Neural cell (in vitro differentiated cells): ENCODE measurements around the gene ZBTB37.

ENCODE experiments used
- CTCF ChIP-seq: fragments of 450-650 bp; IDR thresholded peaks from 2 replicates; pipeline ENCODE4 v1.5.1; 2014; ENCODE audit warnings: antibody characterized with exemption, mild to moderate bottlenecking, moderate library complexity; ENCODE audit not compliant: poor library complexity, severe bottlenecking
- EP300 ChIP-seq: fragments of 450-650 bp; conservative IDR thresholded peaks from 2 replicates; pipeline ENCODE4 v1.6.1; 2014; ENCODE audit warnings: antibody characterized with exemption, mild to moderate bottlenecking, moderate library complexity; ENCODE audit not compliant: poor library complexity, severe bottlenecking
- MXI1 ChIP-seq: fragments of 450-650 bp; conservative IDR thresholded peaks from 2 replicates; pipeline ENCODE4 v1.6.1; 2014; ENCODE audit warnings: antibody characterized with exemption, mild to moderate bottlenecking; ENCODE audit not compliant: poor library complexity, severe bottlenecking
- POLR2AphosphoS5 ChIP-seq: IDR thresholded peaks from 2 replicates; pipeline ENCODE4 v1.6.1; 2012
- RAD21 ChIP-seq: fragments of 450-650 bp; conservative IDR thresholded peaks from 2 replicates; pipeline ENCODE4 v1.6.1; 2014; ENCODE audit warnings: antibody characterized with exemption, mild to moderate bottlenecking, moderate library complexity
- REST ChIP-seq: IDR thresholded peaks from 2 replicates; pipeline ENCODE4 v1.6.1; 2012; ENCODE audit warnings: borderline replicate concordance

- no peak for TF ChIP-seq POLR2AphosphoS5
- no peak for TF ChIP-seq CTCF
- no peak for TF ChIP-seq EP300
- no peak for TF ChIP-seq RAD21
- TF ChIP-seq REST, result no peak
- no peak for TF ChIP-seq MXI1
These were observed 21.7 kb downstream of the ZBTB37 start for GRCh38 chr1:173889885-173890284.
